Stimulated activated CD8-positive, alpha-beta memory T cell treated with anti-CD3 and anti-CD28 coated beads, Interleukin-12 subunit alpha, Interleukin-12 subunit beta, amount 100 ng/mL, for 1 hour (primary cell): Measurements from ENCODE around the gene VSIG8.

ENCODE experiments used
- DNase-seq: peaks from one replicate; pipeline ENCODE4 v3.0.0-alpha.2; 2020; ENCODE audit warnings: low read depth

The VSIG8 gene

DNA sequence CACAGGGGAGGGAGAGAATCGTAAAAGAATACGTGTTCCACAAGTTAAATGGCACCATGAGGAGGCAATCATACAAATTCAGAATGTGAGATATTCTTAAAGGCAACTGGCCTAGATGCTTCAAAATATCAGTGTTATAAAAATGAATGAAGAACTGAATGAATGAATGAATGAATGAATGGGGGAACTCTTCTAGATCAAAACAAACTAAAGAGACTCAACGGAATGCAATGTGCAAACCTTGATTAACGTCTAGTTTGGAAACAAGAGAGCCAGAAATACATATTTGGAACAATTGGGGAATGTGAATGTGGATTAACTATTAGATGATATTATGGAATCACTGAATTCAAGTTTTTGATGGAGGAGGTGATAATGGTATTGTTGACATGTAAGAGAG is 20.7 kb upstream of the VSIG8 start:
- no peak for DNase-seq

DNA sequence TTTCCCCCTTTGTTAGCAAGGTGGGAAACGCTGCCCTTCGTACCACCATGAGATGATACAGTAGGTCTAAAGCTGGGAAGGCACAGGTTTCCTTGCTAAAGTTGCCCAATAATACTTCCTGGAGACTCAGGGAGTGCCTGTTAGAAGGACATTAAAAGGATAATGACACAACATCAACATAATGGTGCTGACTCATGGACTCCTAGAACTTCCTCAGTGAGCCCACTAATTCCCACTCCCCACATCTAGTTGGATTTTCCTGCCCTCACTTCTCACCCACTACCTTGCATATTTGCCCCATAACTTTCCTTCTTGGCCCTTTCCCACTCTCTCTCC is 20.0 kb upstream of the VSIG8 start:
- no peak for DNase-seq

DNA sequence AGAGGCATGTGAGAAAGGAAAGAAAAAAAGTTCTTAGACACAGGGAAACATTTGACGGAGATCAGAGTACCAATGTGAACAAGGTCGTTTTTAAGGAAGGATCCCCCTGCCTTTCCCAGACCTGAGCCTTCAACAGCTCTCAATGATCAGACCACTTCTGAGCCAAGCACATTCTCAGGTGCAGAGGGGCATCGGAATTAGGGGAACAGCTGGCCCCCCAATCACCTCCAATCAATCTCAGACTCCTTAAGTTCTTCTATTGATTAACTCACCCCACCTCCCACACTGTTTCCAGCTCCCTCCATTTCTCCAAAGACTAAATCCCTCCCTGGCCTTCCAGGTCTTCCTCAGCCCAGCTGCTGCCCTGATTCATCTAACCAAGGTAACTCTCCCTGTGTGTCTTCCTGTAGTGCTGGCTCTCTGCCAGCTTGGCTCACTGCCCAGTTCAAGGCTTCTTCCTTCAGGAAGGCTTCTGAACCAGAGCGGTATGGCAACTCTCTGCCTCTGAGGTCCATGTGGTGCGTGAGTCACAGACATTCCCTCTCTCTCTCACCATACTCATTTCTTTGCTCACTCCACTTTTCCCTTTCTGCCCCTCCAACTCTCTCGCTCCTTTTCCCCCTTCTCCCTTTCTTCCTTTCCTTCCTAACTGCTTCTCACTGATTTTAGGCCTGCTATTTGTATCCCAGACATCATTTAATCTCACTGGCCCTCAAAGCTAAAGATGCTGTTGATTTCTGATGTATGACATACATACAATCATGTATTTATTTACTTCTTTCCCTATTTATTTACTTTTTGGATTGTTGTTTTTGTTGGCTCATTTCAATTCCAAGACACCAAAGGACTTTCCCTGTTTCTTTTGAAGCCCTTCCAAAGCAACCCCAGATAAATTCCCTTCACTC is 19.4 kb upstream of the VSIG8 start:
- DNase-seq, result no peak

DNA sequence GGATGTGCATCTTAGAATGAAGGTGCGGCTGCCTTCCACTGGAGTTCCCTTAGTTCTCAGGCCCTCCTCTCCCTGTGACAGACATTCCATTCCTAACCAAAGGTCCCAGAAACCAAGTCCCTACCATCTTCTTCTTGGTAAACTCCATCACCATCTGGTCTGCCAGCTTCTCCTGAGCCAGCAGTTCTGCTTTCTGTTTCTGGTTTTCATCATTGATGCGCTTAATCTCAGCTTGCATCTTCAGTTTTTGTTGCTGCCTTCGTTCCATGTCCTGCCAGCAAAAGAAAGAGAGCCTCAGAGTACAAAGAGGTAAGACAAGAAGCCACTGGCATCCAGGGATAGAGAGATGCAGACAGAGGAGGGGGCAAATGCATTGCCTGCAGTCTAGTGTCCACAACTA is 18.0 kb upstream of the VSIG8 start:
- DNase-seq, result no peak

DNA sequence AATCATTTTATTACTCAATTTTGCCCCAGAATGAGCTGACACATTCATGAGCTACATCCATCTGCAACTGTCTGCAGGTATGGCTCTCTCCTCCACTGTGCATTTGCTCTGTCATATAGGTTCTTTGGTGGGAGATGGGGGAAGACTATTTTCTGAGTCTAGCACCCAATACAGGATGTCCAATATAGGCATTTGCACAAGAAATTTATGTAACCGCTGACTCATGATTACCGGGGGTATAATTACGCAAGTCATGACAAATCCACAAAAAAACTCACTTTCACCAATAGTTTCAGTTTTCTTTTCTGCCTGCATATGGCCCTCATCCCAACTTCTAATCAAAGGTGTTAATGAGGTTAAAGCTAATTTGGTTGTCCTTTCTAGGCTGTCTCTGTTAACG is 17.5 kb upstream of the VSIG8 start:
- DNase-seq, result no peak

DNA sequence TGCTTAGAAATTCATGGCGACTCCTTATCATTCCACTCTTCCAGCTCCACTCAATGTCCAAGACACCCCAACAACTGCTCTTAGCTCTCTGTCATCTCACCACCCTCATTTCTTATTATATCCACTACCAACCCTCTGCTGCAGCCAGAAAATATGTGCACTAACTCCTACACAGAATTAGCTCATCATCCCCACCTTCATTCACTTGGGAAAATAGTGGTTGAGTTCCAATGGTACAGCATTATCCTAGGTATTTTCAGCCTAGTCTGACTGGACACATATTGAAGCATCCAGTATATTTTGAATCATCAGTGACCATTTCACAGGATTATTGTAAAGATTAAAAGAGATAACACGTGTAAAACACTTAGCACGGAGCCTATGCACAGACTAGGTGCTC is 16.7 kb upstream of the VSIG8 start:
- no peak for DNase-seq

DNA sequence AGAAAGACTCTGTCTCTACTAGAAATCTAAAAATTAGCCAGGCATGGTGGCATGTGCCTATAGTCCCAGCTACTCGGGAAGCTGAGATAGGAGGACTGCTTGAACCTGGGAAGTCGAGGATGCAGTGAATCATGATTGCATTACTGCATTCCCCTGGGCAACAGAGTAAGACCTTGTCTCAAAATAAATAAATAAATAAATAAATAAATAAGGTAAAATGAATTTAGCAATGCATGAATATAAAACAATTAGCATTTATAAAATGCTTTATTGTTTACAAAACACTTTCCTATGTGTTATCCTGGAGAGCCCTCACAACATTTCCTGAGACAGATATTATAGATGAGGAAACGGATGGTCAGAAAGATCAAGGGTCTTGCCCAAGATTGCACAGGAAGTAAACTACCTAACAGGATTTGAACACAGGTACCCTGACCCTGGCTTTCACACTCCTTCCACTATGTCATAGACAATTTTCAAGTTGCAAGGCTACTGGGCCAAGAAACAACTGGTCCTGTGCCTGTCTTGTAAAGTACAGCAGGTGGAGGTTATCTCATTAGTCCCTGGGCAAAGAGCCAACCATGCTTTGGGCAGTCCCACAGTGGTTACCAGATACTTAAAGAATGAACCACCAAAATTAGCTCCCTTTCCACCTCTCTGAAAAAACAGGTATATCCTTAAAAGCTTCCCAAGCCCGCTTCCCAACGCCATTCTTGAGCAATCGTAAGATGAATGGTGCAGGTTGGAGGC is 15.4 kb upstream of the VSIG8 start:
- DNase-seq, result no peak

DNA sequence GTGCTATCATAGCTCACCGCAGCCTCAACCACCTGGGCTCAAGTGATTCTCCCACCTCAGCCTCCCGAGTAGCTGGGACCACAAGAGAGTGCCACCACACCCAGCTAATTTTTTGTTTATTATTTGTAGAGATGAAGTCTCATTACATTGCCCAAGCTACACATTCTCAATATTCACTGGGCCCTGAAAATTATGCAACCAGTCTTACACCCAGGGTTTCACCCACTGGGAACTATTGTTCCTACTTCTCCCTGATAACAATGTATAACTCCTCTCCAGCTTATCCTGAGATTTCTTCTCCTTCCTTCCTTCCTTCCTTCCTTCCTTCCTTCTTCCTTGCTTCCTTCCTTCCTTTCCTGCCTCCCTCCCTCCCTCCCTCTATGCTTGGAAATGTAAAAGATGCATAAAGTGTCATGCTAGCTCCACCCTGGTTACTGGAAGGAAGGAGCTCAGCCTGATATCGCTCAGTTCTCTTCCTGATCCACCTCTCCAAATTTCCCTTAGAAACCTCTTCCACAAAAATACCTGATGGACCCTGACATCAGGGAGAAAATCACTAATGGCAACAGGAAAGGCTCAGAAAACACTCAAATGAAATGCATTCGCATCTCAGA is 11.2 kb upstream of the VSIG8 start:
- DNase-seq, result no peak

DNA sequence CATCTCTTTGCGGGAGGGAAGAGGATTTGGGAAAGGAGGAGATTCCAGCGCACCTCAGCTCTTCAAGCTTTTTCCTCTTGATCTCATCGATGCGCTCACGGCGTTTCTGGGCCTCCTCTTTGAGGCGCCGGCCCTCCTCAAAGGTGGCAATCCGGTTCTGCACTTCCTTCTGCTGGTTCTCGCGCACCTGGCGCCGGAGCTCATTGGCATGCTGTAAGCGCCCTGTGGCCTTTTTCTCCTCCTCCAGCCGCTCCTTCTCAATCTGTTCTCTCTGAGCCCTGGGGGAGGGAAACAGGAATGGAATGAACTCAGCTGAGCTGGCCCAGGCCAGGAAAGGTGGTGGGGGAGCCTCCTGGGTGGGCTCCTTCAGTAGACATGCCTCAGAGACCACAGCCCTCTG is 10.4 kb upstream of the VSIG8 start:
- DNase-seq, result no peak

DNA sequence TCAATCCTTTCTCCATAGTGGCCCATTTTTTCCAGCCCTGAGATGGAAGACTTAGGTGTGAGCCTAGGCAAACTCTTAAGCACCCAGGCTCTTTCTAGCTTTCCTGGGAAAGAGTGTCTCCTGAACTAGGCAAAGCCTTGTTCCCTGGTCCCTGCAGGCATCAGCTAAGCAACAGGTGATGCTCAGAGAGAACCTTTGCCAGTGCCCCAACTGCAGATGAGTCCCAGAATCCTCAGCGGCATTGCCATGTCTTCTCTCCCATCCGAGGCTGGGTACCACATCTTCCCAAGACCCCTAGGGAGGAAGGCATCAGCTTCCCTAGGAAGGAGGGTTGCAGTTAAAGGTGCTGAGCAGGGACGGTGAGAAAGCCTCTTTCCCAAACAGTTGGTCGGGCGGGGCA is 8.2 kb upstream of the VSIG8 start:
- DNase-seq, result no peak

DNA sequence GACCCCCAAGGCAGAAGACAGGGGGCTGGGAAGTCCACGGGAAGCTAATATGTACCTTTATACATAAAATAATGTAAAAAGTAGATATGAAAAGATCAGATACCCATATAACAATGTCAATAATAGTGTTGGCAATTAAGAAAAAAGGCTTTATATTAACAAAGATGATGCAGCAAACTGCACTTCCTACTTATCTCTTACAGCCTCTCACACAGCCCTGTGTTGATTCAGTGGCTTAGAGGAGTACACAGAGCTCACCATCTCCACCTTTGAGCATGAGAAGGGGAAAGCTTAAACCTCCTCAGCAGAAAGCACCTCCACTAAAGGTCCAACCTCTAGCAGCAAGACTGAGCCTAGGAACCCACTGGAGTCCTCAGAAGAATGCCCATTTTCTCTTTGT is 7.2 kb upstream of the VSIG8 start:
- DNase-seq, result no peak

DNA sequence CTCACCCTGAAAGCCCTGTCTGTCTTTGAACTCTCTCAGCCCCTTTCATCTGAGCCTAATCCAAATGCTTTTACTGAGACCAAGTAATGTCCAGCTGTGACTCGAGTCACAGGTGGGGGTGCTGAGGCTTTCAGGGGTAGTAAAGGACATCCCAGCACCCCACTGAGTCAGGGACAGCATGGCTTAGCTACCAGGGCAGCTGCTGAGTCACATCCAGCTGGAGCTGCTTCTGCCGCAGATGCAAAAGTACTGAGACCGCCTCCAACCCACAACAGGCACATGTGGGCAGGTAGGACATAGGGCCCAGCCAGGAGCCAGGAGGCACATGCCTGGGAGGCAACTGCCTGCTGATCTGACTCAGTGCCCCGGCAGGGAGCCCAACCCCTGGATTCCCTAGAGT is 6.7 kb upstream of the VSIG8 start:
- no peak for DNase-seq

DNA sequence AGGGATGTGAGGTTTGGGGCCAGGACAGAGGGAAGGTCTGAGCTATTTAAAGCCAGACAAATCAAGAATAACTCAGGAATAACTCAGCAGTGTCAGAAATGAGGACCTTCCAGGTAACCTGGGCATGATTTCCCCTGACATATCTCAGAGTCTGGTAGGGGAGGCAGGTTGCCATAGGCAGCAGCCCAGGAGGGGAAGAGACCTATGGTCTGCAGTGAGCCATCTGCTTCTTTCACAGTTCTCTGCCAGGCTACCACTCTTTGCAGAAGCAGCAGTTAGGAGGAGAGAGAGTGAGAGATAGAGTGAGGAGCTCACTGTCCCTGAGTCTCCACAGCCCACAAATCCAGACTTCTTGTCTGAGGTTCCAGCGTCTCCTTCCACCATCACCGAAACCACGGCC is 6.3 kb upstream of the VSIG8 start:
- DNase-seq, result no peak

DNA sequence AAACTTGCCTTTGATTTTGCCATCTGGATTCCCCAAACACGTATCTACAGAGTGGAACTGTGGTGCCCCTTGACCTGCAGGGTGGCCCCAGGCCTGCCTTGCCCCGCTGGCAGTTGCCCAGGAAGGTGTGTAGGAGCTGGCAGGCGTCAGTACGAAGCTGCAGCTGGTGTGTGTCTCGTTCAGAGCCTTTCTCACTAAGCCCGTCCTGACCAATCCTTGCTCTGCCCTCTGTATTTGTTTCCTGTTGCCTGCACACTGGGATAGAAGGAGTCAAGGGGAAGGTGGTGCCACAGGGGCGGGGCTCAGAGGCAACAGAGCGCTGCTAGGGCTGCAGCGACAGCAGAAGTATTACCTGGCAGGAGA is 5.2 kb upstream of the VSIG8 start:
- no peak for DNase-seq

DNA sequence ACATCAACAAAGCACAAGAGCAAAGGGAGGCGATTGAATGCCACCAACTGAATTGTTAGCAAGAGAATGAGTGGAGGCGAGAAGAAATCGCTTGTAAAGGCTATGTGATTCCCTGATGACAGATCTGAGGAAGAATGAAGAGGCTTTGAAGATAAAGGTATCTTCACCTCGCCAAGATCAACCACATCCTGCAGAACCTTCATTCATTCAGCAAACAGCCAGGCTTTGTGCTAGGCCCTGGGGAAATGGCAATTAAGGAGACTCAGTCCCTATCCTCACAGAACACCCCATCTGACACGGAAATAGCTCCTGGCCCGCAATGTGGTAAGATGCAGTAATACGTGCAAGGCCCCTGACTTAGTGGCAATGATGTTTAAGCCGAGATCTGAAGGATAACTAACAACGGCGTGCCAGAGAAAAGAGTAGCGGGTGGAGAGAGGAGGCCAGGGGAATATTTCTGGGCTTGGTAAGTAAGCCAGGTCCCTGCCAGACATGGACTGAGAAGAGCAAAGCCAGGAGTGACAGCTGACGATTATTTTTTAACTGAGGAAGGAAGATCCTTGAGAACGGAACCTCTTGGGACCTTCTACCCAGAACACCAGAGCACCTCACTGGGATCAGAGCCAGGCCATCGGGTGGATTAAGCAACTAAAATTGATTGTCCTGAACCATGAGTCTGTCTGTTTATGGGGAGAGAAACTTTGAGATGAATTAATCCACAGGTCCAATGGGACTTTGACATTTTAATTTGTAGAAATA is 4.6 kb upstream of the VSIG8 start:
- DNase-seq, result no peak

DNA sequence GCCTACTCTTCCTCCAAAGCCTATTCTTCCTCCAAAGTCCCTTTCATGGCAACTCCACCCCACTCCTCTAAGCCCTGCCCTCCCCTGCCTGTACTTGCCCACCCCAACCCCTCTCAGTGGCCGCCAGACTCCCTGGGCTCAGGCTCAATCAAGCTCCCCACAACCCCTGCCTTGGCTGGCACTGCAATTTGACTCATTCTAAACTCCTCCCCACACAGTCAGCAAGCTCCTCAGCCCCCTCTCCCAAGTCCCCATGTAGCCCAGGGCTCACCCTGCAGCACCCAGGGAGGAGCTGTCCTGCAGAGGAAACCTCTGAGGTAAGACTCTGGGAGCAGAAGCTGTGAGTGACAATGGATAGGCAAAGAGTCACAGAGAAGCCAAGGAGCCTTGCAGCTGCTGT is 3.6 kb upstream of the VSIG8 start:
- no peak for DNase-seq

DNA sequence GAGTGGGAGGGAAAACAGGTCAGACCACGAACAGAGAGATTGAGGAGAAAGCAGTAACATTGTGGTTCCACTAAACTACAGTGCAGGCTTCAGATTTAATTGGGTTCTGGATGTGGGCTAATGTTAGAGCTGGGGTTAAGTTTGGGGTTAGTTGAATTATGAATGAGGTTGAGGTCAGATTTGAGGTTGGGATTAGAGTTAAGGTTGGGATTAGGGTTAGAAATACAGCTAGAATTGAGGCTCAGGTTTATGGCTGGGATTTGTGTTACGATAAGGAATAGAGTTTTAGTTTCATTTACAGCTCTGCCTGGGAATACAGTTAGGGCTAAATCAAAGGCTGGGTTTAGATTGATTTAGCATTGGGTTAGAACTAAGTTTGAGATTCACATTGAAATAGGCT is 1.8 kb upstream of the VSIG8 start:
- DNase-seq, result no peak

DNA sequence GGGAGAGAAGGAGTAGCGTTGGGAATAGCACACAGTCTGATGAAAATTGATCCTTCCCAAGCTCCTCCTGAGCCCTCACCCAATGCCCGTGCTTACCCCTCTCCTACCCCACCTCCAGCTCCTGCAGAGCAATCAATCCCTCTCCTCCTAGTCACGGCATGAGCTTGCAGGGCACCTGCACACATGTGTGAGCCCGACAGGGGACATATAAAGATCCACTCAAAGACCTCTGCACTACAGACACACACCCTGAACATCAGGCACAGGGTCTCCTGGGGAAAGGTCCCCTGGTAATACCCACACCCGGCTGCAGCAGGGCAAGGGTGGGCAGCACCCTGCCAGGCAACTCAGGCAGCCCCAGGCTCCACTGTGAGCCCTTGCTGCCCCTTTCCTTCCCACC is 426 bp downstream of the VSIG8 start:
- no peak for DNase-seq

DNA sequence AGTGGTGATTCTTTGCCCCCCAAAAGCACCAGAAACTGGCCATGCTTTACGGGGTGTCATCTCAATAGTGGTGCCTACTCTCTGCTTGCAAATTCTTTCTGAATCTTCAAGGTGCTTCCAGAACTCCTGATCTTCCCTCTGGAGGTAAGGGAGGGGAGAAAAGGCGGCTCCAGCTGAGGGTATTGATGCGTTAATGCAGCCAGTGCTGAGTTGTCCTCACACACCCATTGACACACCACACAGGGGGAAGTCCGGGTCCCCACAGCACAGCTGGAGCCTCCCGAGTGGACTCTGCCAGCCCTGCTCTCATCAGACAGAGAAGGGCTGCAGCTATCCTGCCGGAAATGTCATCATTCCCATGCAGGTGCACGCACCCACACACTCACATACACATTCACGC is 1.2 kb downstream of the VSIG8 start:
- no peak for DNase-seq

DNA sequence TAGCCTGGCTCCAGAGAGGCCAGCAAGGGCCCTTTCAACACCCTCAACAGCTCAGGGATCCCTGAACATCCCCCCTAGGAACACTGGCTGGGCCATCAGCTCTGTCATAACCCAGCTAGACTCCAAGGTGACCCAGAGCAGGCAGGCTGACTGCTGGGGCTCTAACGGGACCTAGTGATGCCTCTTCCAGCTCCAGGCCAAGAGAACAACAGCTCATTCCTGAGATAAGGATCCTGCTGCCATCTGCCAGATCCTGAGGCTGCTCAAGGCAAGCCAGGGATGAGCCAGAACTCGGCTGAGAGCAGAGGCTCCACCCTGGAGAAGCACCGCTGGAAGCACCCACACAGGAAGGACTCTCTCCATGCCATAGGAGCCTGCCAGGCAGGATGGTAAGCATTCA is 2.0 kb downstream of the VSIG8 start:
- DNase-seq, result no peak

DNA sequence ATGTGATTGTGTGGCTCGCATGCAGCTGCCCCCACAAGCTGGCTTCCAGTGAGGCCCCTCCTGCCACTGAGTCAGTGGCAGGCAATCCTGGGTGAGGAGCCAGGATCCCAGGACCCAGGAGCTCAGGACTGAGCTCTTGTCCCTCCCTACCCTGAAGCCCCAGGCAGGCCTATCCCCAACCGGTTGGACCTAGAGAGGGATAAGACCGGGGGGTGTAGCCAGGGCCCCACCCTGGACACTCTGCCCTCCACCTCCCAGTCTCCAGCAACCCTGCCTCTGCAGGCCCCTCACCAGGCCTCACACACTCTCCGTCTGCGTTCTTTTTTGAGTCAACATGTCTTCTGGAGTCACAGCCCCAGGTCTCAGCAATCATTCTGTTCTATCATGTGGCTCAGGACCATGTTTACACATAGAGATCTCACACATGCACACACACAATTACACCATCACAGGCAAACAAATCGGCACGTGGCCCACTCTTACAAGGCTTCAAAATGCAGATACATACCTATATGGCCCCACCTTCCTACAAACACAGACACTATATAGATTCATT is 2.6 kb downstream of the VSIG8 start:
- no peak for DNase-seq

DNA sequence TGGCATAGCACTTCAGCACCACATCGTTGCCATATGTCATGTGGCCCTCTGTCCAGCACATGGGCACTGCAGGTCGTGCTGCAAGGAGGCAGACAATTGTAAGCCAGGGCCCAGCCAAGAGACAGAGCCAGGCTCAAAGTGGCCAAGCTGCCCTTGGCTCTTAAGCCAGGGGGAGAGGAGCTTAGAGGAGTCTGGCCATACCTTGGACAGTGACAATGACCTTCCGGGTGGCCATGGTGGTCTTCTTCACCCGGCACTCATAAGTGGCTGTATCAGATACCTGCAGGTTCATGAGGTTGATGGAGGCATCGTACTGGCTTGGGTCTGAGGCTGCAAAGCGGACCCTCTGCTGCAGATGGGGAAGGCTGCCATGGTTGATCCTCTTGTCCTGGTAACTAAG is 4.6 kb downstream of the VSIG8 start:
- no peak for DNase-seq
